PC-3 (cell line): Measurements from ENCODE around the gene STAU1. TPM values are rescaled to one million over a fixed set of nuclear protein-coding genes. Genes with fewer than 3 reads are reported as not detected.
"Not testable (repeated sequence)": the region's sequence is repeated elsewhere in the genome, so short reads cannot be mapped to it uniquely, and the experiment has no call there.

Experiments
- ATAC-seq: fragments of 200-7000 bp; cut with Tn5 transposase; 2 replicates; pipeline ENCODE4 v1.9.1; 2020; ENCODE audit warnings: mild to moderate bottlenecking, moderate library complexity
- BruUV-seq: library from RNA; stranded (reverse); fragments of 400-500 nt; replicated peaks from 2 replicates; lab custom pipeline; 2021; lab: Mats Ljungman, UMichigan
- CTCF ChIA-PET: fragments of 300-600 bp; sonication (Branson Sonifier 250); formaldehyde crosslinking; loops from one replicate; lab custom pipeline; 2022; ENCODE audit warnings: antibody characterized with exemption; lab: Charles Lee
- POLR2A ChIA-PET: fragments of 300-600 bp; sonication (Branson Sonifier 250); formaldehyde crosslinking; loops from one replicate; lab custom pipeline; 2022; ENCODE audit warnings: antibody characterized with exemption; ENCODE audit not compliant: unreplicated experiment; lab: Charles Lee
- DNase-seq: peaks from one replicate; pipeline ENCODE4 v3.0.0-alpha.2; 2015
- H2AFZ ChIP-seq: fragments of 300-600 bp; sonication (generic); 2 replicates; pipeline ENCODE4 v1.6.0; 2016; ENCODE audit warnings: antibody characterized with exemption, low read length
- H3F3A ChIP-seq: fragments of 300-600 bp; sonication (generic); one replicate; pipeline ENCODE4 v1.6.0; 2017; ENCODE audit warnings: antibody characterized with exemption, low read length, control low read depth, mild to moderate bottlenecking; ENCODE audit not compliant: unreplicated experiment
- H3K27ac ChIP-seq: fragments of 300-600 bp; sonication (generic); 2 replicates; pipeline ENCODE4 v1.5.1; 2016; ENCODE audit warnings: mild to moderate bottlenecking, low read length
- H3K27me3 ChIP-seq: fragments of 300-600 bp; sonication (generic); 2 replicates; pipeline ENCODE4 v1.6.1; 2016; ENCODE audit warnings: low read length, mixed read lengths
- H3K36me3 ChIP-seq: fragments of 300-600 bp; sonication (generic); 2 replicates; pipeline ENCODE4 v1.6.1; 2016; ENCODE audit warnings: low read depth, mixed run types, low read length, mixed read lengths
- H3K4me1 ChIP-seq: fragments of 300-600 bp; sonication (generic); 2 replicates; pipeline ENCODE4 v1.5.1; 2016; ENCODE audit warnings: low read length; ENCODE audit not compliant: insufficient read depth
- H3K4me2 ChIP-seq: fragments of 300-600 bp; sonication (generic); 2 replicates; pipeline ENCODE4 v1.6.0; 2016; ENCODE audit warnings: low read length
- H3K4me3 ChIP-seq: fragments of 300-600 bp; sonication (generic); 2 replicates; pipeline ENCODE4 v1.5.1; 2016; ENCODE audit warnings: mild to moderate bottlenecking, low read length, mixed read lengths
- H3K79me2 ChIP-seq: fragments of 300-600 bp; sonication (generic); 2 replicates; pipeline ENCODE4 v1.6.1; 2017; ENCODE audit warnings: low read length, mixed read lengths
- H3K9ac ChIP-seq: fragments of 300-600 bp; sonication (generic); 2 replicates; pipeline ENCODE4 v1.6.0; 2016; ENCODE audit warnings: mild to moderate bottlenecking, low read length
- H3K9me2 ChIP-seq: fragments of 300-600 bp; sonication (generic); replicated peaks from 2 replicates; pipeline ENCODE4 v1.6.1; 2016; ENCODE audit warnings: mixed run types, low read length, mixed read lengths
- H3K9me3 ChIP-seq: fragments of 300-600 bp; sonication (generic); 2 replicates; pipeline ENCODE4 v1.6.1; 2016; ENCODE audit warnings: low read length, mixed read lengths
- H4K20me1 ChIP-seq: fragments of 300-600 bp; sonication (generic); 2 replicates; pipeline ENCODE4 v1.6.1; 2016; ENCODE audit warnings: low read length, mixed read lengths
- EZH2 ChIP-seq: fragments of 300-600 bp; sonication (generic); IDR thresholded peaks from one replicate; pipeline ENCODE4 v1.6.1; 2017; ENCODE audit warnings: antibody characterized with exemption, mild to moderate bottlenecking, low read length; ENCODE audit not compliant: unreplicated experiment
- EZH2phosphoT487 ChIP-seq: fragments of 300-600 bp; sonication (generic); IDR thresholded peaks from 2 replicates; pipeline ENCODE4 v1.6.1; 2018; ENCODE audit warnings: mild to moderate bottlenecking, antibody characterized with exemption, low read length, borderline replicate concordance
- intact Hi-C: fragments of 100-400 bp; cut with micrococcal nuclease; formaldehyde crosslinking; loops from 2 replicates; pipeline ENCODE4 v1.9.0; 2023
- total RNA-seq: library from RNA; depleted of rRNA; stranded (reverse); fragments of >200 nt; gene quantifications from 2 replicates; pipeline ENCODE4 v1.2.3, GENCODE V29; 2014
- TF ChIP-seq, protein P1 (sequence below): fragments of 300-600 bp; sonication (generic); conservative IDR thresholded peaks from 2 replicates; pipeline ENCODE4 v1.5.1; 2017; ENCODE audit warnings: antibody characterized with exemption, low read depth, mild to moderate bottlenecking, low read length

Gene STAU1
- total RNA-seq, 1 experiment from 2014 or later = 87.8 TPM

DNA sequence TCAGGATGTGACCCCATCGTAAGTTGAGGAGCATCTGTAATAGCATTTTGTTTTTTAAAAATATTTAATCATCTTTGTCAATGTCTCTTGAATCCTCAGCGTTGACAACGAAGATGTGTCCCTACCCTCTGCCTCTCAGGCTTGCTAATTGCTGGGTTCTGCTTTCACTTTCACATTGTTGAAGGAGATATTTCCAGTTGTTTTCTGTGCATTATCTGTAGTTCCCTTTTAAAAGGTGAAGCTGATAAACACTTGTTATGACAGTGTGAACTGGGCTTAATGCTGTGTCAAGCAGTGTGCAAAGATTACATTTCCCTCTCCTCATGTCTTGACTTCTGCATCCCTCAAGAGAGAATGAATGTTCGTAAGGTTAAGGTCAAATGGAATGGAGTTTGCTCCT lies 87.2 kb downstream of the STAU1 start:
- DNase-seq (no peak), ATAC-seq (no peak)
- Histone ChIP-seq H3K9me3 (no peaks in the 10 kb centered on the region), H3K4me2 (no peak overlapping the region), H3K27me3 (no peaks in the 10 kb centered on the region), H3K4me1 (no peaks in the 10 kb centered on the region), H3K9me2 (no peaks in the 10 kb centered on the region), H3K9ac (no peak overlapping the region), H4K20me1 (no peaks in the 10 kb centered on the region), H2AFZ (no peak overlapping the region), H3K4me3 (no peak overlapping the region), H3K36me3 (peaks cover 65% of the 10 kb centered on the region), H3K27ac (no peak overlapping the region), H3F3A (no peaks in the 10 kb centered on the region), H3K79me2 (no peaks in the 10 kb centered on the region)
- ChIA-PET POLR2A (no interaction called here), CTCF (no interaction called here)
- BruUV-seq = no TSS peak
- TF ChIP-seq EZH2phosphoT487 (no peak), EZH2 (no peak)
- TF ChIP-seq, protein P1, sequence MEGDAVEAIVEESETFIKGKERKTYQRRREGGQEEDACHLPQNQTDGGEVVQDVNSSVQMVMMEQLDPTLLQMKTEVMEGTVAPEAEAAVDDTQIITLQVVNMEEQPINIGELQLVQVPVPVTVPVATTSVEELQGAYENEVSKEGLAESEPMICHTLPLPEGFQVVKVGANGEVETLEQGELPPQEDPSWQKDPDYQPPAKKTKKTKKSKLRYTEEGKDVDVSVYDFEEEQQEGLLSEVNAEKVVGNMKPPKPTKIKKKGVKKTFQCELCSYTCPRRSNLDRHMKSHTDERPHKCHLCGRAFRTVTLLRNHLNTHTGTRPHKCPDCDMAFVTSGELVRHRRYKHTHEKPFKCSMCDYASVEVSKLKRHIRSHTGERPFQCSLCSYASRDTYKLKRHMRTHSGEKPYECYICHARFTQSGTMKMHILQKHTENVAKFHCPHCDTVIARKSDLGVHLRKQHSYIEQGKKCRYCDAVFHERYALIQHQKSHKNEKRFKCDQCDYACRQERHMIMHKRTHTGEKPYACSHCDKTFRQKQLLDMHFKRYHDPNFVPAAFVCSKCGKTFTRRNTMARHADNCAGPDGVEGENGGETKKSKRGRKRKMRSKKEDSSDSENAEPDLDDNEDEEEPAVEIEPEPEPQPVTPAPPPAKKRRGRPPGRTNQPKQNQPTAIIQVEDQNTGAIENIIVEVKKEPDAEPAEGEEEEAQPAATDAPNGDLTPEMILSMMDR = no peak
- intact Hi-C loops = no loop called here

DNA sequence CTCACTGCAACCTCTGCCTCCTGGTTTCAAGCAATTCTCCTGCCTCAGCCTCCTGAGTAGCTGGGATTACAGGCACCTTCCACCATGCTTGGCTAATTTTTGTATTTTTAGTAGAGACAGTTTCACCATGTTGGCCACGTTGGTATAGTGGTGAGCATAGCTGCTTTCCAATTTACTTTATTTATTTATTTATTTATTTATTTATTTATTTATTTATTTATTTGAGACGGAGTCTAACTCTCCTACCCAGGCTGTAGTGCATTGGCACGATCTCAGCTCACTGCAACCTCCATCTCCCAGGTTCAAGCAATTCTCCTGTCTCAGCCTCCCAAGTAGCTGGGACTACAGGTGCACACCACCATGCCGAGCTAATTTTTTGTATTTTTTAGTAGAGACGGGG lies 87.8 kb downstream of the STAU1 start:
- H3K79me2 ChIP-seq, H3F3A ChIP-seq, H2AFZ ChIP-seq, ATAC-seq, H3K27ac ChIP-seq, POLR2A ChIA-PET, H3K4me1 ChIP-seq, H3K4me3 ChIP-seq, intact Hi-C loops, H4K20me1 ChIP-seq, DNase-seq, H3K9me2 ChIP-seq, H3K9ac ChIP-seq, H3K27me3 ChIP-seq, BruUV-seq, H3K9me3 ChIP-seq, H3K4me2 ChIP-seq, CTCF ChIA-PET: not testable (repeated sequence)
- H3K36me3 ChIP-seq = peaks cover 71% of the 10 kb centered on the region

DNA sequence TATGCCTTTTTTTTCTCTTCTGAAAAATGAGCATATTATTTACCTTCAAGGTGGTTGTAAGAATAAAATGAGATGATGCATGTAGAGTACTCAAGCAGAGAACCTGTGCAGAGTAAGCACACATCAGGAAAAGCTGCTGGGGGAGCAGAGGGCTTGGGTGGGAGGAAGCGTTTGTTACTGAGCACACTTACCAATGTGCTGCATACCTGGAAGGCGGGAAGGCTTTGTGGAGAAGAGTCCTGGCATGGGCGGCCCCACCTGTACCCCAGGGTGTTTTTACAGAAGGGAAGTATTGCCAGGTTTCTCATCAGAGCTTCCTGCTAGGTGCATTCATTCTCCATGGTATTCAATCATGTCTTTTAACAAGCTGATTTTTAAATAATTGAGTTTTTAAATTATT lies 89.1 kb downstream of the STAU1 start:
- TF ChIP-seq EZH2phosphoT487 = no peak
- TF ChIP-seq EZH2 = no peak
- TF ChIP-seq, protein P1 = no peak
- intact Hi-C loops = no loop called here
- Histone ChIP-seq H3K9ac (no peak overlapping the region), H3K4me2 (no peak overlapping the region), H3F3A (no peaks in the 10 kb centered on the region), H4K20me1 (no peaks in the 10 kb centered on the region), H3K4me1 (no peaks in the 10 kb centered on the region), H3K27me3 (no peaks in the 10 kb centered on the region), H3K9me2 (no peaks in the 10 kb centered on the region), H3K4me3 (no peak overlapping the region), H3K9me3 (no peaks in the 10 kb centered on the region), H3K36me3 (peaks cover 80% of the 10 kb centered on the region), H2AFZ (no peak overlapping the region), H3K79me2 (no peaks in the 10 kb centered on the region), H3K27ac (no peak overlapping the region)
- POLR2A ChIA-PET = no interaction called here
- DNase-seq (no peak), ATAC-seq (no peak)
- CTCF ChIA-PET = no interaction called here
- no TSS peak for BruUV-seq
